Measurements from ENCODE around the gene MLYCD.
"Not testable (repeated sequence)": the region's sequence is repeated elsewhere in the genome, so short reads cannot be mapped to it uniquely, and the experiment has no call there.

Gene MLYCD

GRCh38 chr16:83940119-83940518 is 41.2 kb downstream of the MLYCD start:
- Histone ChIP-seq H3K4me1 (ENCODE audit: low read length) (no peaks in the 10 kb centered on the region), H3F3A (ENCODE audit: insufficient read depth, low read length) (no peaks in the 10 kb centered on the region), H3K9me3 (replicated peaks; ENCODE audit: insufficient read depth, low read length) (no peaks in the 10 kb centered on the region), H3K4me3 (ENCODE audit: low read length) (no peak overlapping the region), H3K79me2 (ENCODE audit: low read length) (no peaks in the 10 kb centered on the region), H4K20me1 (ENCODE audit: insufficient read depth, low read length) (no peaks in the 10 kb centered on the region), H3K9me2 (replicated peaks; ENCODE audit: insufficient read depth, low read length) (no peaks in the 10 kb centered on the region), H3K9ac (ENCODE audit: low read length) (no peak overlapping the region), H3K27ac (ENCODE audit: low read length) (no peak overlapping the region), H3K36me3 (replicated peaks; ENCODE audit: insufficient read depth, low read length) (no peaks in the 10 kb centered on the region), H3K4me2 (ENCODE audit: low read depth, low read length) (no peak overlapping the region), H3K27me3 (replicated peaks; ENCODE audit: insufficient read depth, low read length) (no peaks in the 10 kb centered on the region; the same call in none of the 2 replicates), H2AFZ (ENCODE audit: low read length) (no peak overlapping the region)
- TF ChIP-seq EZH2phosphoT487 (IDR thresholded peaks at IDR 0.05; ENCODE audit: low read length): no peak
- no peak for TF ChIP-seq EZH2 (optimal IDR thresholded peaks at IDR 0.05; ENCODE audit: low read depth, low read length)
- TF ChIP-seq CTCF (IDR thresholded peaks at IDR 0.05; ENCODE audit: low read length): no peak
- DNase-seq: no peak

- no peaks in the 10 kb centered on the region for H3K36me3 ChIP-seq (replicated peaks; ENCODE audit: insufficient read depth, low read length)
- H3F3A ChIP-seq (ENCODE audit: insufficient read depth, low read length): no peaks in the 10 kb centered on the region
- H3K4me1 ChIP-seq (ENCODE audit: low read length): no peaks in the 10 kb centered on the region
- no peaks in the 10 kb centered on the region for H3K79me2 ChIP-seq (ENCODE audit: low read length)
- no peak for DNase-seq
- H3K27me3 ChIP-seq (replicated peaks; ENCODE audit: insufficient read depth, low read length): no peaks in the 10 kb centered on the region; the same call in none of the 2 replicates
- no peaks in the 10 kb centered on the region for H3K9me2 ChIP-seq (replicated peaks; ENCODE audit: insufficient read depth, low read length)
- H3K27ac ChIP-seq (ENCODE audit: low read length): no peak overlapping the region
- no peak overlapping the region for H3K4me3 ChIP-seq (ENCODE audit: low read length)
- H4K20me1 ChIP-seq (ENCODE audit: insufficient read depth, low read length): no peaks in the 10 kb centered on the region
- TF ChIP-seq CTCF (IDR thresholded peaks at IDR 0.05; ENCODE audit: low read length): no peak
- TF ChIP-seq EZH2 (optimal IDR thresholded peaks at IDR 0.05; ENCODE audit: low read depth, low read length): no peak
- no peak for TF ChIP-seq EZH2phosphoT487 (IDR thresholded peaks at IDR 0.05; ENCODE audit: low read length)
- H3K9me3 ChIP-seq (replicated peaks; ENCODE audit: insufficient read depth, low read length): no peaks in the 10 kb centered on the region
- no peak overlapping the region for H3K9ac ChIP-seq (ENCODE audit: low read length)
- H2AFZ ChIP-seq (ENCODE audit: low read length): no peak overlapping the region
- no peak overlapping the region for H3K4me2 ChIP-seq (ENCODE audit: low read depth, low read length)
Measured at GRCh38 chr16:83940630-83941378, 41.9 kb downstream of the MLYCD start.

- H3K4me3 ChIP-seq (ENCODE audit: low read length); DNase-seq; H3F3A ChIP-seq (ENCODE audit: insufficient read depth, low read length); H3K4me1 ChIP-seq (ENCODE audit: low read length); H3K4me2 ChIP-seq (ENCODE audit: low read depth, low read length); H3K9me2 ChIP-seq (replicated peaks; ENCODE audit: insufficient read depth, low read length); H3K79me2 ChIP-seq (ENCODE audit: low read length); H3K9ac ChIP-seq (ENCODE audit: low read length); H3K27me3 ChIP-seq (replicated peaks; ENCODE audit: insufficient read depth, low read length); H3K36me3 ChIP-seq (replicated peaks; ENCODE audit: insufficient read depth, low read length); H3K9me3 ChIP-seq (replicated peaks; ENCODE audit: insufficient read depth, low read length); H4K20me1 ChIP-seq (ENCODE audit: insufficient read depth, low read length); H2AFZ ChIP-seq (ENCODE audit: low read length); H3K27ac ChIP-seq (ENCODE audit: low read length): not testable (repeated sequence)
Measured at GRCh38 chr16:83941546-83941945, 42.6 kb downstream of the MLYCD start.

- Histone ChIP-seq H3K4me1 (ENCODE audit: low read length) (no peaks in the 10 kb centered on the region), H3K27ac (ENCODE audit: low read length) (no peak overlapping the region), H3F3A (ENCODE audit: insufficient read depth, low read length) (no peaks in the 10 kb centered on the region), H3K9ac (ENCODE audit: low read length) (no peak overlapping the region), H2AFZ (ENCODE audit: low read length) (no peak overlapping the region), H4K20me1 (ENCODE audit: insufficient read depth, low read length) (no peaks in the 10 kb centered on the region), H3K36me3 (replicated peaks; ENCODE audit: insufficient read depth, low read length) (no peaks in the 10 kb centered on the region), H3K79me2 (ENCODE audit: low read length) (no peaks in the 10 kb centered on the region), H3K9me2 (replicated peaks; ENCODE audit: insufficient read depth, low read length) (no peaks in the 10 kb centered on the region), H3K27me3 (replicated peaks; ENCODE audit: insufficient read depth, low read length) (peaks cover 7% of the 10 kb centered on the region), H3K4me3 (ENCODE audit: low read length) (no peak overlapping the region), H3K4me2 (ENCODE audit: low read depth, low read length) (no peak overlapping the region), H3K9me3 (replicated peaks; ENCODE audit: insufficient read depth, low read length) (no peaks in the 10 kb centered on the region)
- no peak for TF ChIP-seq EZH2 (optimal IDR thresholded peaks at IDR 0.05; ENCODE audit: low read depth, low read length)
- no peak for TF ChIP-seq EZH2phosphoT487 (IDR thresholded peaks at IDR 0.05; ENCODE audit: low read length)
- TF ChIP-seq CTCF (IDR thresholded peaks at IDR 0.05; ENCODE audit: low read length): no peak
- DNase-seq: no peak
Measured at GRCh38 chr16:83942074-83942473, 43.2 kb downstream of the MLYCD start.

All from MM.1S (cell line).